Activated CD4-positive, alpha-beta T cell treated with anti-CD3 and anti-CD28 coated beads, Interleukin-2, amount 50 U/mL, for 24 hours (primary cell): ENCODE results near the gene PNMT.
A peak's percentile ranks its signal among the peaks of the same experiment; 100 is the strongest.

Source experiments
- DNase-seq, 2 donors: peaks; one replicate each; pipeline ENCODE4 v3.0.0-alpha.2; 2020; ENCODE audit warnings: low read depth in 1 of 2, low spot score in 1 of 2

PNMT gene

DNA sequence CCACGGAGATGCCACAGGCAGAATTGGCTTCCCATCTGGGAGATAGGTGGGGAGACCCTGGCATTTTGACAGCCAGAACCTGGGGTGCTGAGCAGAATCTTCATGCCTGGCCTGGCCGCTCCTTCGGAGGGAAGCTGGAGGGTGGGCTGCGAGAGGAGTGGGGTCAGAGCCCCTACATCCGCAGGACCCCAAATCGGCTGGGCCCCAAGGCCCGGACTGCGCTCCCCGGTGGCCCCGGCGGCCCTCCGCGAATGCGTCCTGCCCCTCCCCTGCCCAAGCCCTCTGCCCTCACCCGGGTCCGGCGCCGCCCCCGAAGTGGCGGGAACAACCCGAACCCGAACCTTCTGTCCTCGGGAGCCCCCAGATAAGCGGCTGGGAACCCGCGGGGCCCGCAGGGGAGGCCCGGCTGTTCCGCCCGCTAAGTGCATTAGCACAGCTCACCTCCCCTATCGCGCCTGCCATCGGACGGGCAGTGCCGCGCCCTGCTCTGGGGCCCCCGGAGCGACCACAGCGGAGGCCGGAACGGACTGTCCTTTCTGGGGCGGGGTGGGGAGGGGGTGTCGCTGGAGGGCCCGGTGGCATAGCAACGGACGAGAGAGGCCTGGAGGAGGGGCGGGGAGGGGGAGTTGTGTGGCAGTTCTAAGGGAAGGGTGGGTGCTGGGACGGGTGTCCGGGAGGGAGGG is 850 bp upstream of the PNMT start:
- DNase-seq = no peak

DNA sequence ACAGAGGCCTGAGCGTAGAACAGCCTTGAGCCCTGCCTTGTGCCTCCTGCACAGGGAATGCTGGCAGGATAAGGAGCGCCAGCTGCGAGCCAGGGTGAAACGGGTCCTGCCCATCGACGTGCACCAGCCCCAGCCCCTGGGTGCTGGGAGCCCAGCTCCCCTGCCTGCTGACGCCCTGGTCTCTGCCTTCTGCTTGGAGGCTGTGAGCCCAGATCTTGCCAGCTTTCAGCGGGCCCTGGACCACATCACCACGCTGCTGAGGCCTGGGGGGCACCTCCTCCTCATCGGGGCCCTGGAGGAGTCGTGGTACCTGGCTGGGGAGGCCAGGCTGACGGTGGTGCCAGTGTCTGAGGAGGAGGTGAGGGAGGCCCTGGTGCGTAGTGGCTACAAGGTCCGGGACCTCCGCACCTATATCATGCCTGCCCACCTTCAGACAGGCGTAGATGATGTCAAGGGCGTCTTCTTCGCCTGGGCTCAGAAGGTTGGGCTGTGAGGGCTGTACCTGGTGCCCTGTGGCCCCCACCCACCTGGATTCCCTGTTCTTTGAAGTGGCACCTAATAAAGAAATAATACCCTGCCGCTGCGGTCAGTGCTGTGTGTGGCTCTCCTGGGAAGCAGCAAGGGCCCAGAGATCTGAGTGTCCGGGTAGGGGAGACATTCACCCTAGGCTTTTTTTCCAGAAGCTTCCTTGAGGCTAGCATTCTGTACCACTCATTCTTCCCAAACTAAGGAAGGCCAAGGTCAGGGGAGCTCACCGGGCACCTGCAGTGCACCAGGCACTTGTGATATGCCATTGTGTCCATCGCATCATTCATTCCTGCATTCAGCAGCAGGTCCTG is 1.9 kb downstream of the PNMT start:
- no peak for DNase-seq

DNA sequence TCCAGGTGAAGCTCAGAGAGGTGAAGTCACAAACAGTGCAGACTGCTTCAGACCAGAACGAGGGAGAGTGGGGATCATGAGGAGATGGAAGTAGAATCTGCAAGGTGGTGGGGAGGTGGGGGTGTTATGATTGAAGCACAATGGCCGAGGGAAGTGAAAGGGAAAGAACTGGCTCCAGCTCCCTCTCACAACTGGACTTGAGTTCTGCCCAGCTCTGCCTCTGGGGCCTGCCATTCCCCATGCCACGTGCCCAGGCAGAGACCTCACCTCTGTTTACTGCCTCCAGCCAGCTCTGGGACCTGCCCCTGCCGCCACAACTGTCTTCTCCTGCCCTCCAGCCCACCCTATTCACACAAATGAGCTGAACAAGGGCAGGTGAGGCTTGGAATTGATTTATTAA is 2.5 kb downstream of the PNMT start:
- DNase-seq = no peak

DNA sequence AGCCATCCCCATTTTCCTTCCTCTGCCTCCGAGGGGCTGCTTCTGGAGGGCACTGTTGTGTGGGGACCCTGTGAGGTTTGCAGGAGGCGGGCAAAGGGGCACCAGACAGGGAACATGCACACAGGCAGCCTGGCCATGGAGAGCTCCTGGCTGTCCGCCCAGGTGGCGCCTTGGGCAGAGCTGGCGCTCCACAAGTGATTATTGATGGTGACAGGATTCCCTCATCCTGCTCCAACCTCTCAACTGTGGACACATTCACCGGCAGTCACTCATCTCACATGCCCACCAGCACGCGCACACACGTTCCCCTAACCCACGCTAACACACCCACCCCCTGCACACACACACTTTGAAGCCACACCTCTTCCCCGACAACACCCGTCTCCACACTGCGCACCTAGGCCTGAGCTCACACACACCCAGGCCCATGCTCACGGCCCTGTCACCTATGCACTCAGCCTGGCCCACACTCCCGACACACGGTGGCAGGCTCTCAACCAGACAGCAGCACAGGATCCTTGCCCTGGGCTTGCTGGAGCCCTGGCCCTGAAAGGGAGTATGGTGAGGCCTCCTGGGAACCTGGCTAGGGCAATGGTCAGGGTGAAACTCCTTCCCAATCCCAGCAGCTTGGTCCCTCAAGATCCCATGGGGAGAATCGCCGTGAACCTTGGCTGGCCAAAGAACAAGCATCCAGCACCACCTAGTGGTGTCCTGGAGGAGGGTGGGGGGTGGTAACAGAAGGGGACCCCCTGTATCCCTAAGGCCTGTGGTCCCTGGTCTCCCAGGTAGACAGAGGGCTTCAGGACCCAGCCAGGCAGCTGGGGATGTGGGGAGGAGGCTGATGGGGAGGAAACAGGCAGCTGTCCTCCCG is 3.6 kb downstream of the PNMT start:
- no peak for DNase-seq

DNA sequence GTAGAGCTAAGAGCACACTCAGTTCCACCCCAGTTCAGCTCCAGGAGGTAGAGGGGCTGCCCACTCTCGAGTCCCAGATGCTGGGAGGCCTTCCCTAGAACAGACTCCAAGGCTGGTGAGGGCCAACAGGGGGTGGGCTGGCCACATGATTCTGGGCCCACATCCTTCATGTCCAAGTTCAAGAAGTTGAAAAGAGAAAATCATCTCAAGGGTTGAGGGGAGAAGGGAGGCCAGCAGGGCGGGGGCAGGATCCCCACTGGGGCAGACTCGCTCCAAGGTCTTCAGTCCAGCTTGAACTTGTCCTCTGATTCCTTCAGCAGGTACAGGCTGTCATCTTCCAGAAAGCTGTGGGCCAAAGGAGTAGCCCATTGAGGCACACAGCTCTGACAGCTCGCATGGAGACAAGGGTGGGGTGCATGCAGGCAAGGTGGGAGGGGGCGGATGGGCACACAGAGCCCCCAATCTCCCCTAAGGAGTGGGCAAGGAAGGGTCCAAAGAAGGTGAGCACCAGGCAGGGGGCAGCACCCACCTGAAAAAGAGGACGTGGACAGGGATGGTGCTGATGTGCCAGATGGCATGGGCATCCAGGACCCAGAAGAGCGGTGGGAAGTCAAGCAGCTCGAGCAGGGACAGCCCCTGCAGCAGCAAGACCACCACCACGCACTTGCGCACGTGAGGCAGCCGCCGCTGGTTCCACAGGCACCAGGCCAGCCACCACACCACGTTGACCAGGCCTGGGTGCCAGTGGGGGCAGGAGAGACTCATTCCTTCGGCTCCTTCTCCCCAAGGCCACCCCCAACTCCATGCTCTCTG is 4.5 kb downstream of the PNMT start:
- no peak for DNase-seq

DNA sequence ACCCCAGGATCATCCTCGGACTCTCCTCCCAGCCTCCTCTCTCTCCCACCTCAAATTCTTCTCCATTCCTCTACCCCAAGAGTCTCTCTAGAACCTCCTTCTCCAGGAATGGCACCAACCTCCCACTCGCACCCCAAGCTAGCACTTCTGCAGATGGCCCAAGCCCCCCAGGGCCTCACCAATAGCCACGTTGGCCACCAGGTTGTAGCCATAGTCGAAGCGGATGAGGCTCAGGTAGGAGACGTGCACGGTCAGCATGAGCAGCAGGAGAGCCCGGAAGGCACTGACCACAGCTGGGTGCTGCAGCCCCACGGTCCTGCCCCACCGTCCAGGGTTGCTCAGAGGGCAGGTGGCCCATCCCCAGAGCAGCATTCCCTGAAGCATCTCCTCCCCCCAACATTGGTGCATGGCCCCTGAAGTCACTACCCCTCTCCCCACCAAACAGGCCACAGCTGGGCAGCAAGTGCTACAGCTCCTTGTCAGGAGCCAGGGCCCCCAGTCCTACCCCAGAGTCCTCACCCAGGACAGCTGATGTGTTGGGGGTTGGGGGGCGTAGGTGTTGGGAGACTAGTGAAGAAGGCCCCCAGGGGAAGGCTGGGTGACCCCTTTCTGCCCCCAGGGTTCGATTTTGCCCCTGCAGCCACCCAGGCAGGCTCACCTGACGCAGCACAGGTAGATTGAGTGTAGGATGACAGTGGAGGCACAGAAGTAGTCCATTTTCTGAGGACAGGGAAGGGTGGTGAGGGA is 5.3 kb downstream of the PNMT start:
- no peak for DNase-seq

DNA sequence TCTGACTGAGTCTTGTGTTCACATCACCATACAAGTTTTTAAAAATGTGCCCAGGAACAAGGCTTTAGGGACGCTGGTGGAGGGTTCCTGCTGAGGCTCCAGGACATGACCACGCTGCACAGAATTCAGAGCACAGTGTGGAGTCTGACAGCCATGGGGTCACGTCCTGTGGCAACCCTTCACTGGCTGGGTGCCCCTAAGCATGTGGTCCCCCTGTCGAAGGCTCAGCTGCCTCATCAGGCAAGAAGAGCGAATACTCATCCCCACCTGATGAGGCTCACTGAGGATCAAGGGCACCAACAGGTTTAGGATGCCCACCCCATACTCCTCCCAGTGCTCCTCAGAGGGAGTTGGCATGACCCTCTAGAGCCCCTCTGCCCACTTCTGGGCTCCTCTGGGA is 5.9 kb downstream of the PNMT start:
- DNase-seq = no peak

DNA sequence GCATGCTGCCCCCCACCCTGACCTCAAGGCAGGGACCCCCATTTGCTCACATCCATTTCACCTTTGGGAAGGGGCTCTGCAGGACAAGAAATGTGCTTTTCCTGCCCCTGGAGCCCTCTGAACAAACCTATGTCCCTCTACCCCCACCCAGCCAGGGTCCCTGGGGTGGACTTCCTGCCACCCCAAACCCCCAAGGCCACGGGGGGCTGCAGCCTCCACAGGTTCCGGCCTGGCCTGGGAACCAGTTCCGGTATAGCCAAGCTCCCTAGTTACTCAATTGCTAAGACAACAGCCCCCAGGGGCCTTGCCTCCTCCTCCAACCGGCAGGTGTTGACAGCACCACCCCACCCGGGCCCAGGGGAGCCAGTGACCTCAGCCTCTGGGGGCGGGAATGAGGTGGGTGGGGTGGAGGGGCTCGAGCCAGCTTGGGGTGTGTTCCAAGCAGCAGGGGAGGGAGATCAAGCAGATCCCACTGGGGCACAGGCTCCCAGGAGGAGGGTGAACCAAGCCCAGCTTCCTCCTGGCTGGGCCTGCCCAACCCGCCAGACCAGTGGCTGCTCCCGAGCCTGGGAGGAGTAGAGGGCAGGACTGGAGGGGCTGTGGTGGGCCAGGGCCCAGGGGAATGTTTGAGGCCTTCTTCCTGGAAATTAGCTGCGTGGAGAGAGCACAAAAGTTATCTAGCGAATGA is 6.6 kb downstream of the PNMT start:
- no peak for DNase-seq

DNA sequence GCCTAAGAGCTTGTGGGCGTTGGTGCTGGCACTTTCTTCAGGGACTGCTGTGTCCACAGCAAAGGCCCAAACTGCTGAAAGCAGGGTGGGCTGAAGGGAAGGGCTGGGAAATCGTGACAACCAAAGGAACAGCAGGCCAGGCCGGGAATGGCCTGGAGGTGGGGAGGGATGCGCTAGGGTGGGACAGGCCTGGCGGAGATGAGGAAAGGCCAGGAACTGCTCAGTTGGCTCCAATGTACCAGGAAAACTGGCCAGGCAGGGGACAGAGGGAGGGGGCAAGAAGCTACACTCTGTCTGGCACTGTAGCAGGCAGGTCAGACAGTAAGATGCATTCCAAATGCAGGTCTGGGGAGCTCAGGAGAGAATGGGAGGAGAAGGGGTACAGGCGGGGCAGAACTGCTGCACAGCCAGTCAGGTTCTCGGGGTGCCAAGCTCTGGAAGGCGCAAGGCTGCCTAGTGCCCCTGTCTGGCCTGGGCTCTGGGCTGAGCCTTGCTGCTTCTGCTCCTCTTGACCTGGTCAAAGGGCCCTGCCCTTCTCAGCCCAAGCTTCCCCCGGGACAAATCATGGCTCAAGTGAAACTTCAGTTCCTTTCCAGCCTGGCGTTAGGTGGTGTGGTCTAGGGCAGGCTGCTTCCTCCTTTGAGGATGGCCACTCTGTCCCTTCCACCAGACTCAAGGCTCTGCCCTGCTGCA is 7.3 kb downstream of the PNMT start:
- no peak for DNase-seq

DNA sequence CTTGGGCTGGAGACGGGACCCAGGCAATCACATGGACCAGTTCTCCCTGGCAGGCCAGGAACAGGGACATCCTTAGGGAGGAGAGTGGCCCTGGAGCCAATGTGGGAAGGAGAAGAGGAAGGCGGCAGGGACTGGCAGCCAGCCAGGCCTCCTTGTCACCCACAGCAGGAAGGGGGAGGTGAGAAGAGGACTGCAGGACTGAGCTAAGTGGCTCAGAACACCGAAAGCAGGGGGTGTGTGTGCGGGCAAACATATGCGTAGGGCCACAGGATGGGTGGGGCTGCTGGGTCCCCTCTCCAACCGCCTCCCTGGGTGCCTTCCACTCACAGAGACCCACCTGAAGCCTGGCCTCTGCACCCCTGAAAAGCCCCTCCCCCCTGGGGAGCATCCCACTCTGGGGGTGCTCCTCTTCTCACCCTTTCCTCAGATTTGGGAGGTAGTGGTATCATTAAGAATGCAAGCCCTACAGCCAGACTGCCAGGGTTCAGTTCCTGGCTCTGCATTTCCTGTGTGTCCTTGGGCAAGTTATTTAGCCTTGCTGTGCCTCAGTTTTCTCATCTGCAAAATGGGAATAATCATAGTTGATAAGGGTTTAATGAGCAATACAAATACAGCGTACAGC is 8.1 kb downstream of the PNMT start:
- no peak for DNase-seq

DNA sequence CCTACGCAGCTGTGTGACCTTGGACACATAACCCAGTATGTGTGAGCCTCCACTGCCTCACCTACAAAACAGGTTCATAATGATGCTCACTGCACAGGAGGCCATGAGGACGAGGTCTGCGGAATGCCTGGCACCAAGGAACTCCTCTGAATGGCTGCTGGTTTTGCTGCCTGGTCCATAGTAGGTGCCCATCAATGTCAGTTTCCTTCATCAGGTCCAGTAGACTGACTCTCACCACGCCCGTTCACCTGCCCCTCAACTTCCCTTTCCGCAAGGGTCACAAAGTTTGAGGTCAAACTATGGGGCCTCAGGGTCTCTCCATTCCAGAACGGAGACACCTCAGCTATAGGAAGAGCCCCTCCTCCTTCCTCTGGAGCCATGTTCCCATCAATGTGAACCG is 8.8 kb downstream of the PNMT start:
- no peak for DNase-seq

DNA sequence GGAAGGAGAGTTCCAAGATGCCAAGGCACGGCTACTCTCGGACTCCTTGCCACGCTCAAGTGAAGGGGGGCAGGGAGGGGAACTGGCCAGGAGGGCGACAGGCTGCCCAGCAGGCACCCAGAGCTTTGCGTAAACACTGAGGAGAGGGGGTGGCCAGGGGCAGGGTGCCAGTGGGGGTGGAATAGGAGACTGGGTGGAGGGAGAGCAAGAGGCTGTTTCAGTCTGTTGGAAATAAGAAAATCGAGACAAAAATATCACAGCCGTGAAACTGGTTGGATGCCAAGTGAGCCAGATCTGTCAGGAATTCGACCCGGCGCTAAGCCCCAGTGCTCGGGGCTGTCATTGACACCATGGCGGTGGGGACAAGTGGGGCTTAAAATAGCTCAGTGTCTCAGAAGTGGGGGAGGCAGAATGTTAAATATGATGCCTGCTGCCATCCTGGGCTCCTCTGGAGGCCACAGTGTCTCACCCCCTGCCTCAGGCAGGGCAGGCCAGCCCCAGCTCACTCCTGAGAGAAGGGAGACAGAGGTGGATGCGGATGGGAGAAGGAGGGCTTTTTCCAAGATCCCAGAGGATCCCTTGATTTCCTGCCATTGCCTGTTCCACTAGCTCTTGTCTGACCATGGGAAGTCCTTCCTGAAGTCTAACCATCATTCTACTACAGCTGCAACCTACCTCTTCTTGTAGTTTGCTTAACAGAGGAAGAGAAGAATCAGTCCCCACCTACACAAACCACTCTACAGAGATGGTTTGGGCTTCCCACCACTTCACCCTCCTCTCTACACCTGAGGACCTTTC is 9.5 kb downstream of the PNMT start:
- DNase-seq = no peak

DNA sequence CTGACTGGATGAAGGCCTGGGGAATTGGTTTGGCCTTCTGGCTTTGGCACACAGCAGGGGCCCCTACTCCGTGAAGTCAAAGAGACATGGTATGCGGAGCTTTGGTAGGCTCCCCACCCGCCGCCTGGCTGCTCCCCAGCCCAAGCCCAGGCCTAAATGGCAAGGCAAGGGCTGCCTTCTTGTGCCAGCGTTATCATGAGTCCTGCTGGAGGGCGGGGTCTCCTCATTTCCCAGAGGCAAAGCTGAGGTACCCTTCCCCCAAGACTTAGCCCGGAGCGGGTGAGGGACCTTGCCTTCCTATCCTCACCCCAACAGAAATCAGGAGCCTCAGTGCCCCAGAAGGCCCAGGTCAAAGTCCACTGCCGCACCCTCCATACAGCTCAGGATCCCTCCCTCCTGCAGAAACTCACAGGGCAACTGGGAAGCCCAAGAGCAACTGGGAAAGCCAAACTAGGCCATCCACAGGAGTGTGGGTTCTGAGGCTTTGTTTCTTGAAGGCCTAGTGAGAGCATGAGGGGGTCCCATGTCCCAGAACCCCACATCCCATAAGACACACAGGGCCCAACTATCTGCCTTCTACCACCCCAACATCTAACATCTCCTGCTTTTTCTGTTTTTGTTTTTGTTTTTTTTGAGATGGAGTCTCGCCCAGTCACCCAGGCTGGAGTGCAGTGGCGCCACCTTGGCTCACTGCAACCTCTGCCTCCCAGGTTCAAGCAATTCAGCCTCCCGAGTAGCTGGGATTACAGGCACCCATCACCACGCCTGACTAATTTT is 10.3 kb downstream of the PNMT start:
- DNase-seq = no peak

DNA sequence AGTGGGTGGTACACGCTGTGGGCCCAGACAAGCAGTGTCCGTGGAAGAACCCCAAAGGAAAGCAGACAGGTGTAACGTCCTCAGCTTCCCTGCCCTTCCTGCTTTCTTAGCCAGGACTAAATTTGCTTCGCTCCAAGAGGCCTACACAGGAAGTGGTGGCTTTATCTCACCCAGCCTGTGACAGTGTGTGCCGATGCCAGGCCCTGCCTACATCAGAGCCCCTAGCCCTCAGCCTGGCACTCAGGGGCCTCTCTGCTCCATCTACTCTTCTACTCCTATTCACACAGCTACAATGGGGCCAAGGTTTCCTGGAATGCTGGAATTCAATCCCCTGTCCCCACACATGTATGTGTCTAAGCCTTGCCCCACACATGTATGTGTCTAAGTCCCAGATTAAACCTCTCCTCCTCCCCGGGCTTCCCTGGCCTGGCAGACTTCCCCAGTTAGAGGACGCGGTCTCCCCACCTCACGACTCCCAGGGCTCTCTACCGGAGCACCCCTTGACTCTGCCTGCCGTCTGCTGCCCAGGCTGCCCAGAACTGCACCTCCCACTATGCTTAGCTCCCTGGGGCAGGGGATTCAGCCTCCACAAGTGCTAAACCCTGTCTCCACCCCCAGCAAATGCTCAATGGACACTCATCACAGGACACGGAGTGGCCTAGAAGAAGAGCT is 11.4 kb downstream of the PNMT start:
- DNase-seq = peak in 1 of 2 donors; percentile 13

DNA sequence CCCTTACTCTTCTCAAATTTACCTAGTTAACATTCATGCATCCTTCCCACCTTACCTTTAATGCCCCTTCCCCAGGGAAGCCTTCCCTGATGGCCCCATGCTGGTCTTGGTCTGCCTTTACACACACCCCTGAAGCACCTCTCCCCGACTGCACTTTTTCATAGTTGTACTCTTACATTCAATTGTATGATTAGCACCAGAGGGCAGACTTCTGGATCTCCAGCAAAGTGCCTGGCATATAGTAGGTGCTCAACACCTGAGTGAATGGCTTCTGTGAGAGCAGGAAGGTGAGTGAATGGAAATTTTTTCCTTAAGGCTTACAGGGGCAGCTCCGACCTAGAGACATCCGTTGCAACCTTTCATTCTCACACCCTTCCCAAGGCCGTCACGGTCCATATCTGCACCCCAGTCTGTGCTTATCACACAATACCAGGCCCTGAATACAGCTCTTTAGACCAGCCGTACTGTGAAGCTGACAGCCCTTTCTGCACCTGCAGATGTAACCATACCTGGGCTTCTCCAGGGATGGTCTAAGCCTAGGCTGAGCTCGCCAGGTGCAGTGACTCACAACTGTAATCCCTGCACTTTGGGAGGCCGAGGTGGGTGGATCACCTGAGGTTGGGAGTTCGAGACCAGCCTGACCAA is 15.2 kb downstream of the PNMT start:
- DNase-seq = no peak
